NCI-H69 (cell line): Measurements from ENCODE around the gene TEAD3.

Experiments
- DNase-seq: peaks from one replicate; lab custom pipeline; 2025; lab: John Stamatoyannopoulos, UW

TEAD3 gene

DNA sequence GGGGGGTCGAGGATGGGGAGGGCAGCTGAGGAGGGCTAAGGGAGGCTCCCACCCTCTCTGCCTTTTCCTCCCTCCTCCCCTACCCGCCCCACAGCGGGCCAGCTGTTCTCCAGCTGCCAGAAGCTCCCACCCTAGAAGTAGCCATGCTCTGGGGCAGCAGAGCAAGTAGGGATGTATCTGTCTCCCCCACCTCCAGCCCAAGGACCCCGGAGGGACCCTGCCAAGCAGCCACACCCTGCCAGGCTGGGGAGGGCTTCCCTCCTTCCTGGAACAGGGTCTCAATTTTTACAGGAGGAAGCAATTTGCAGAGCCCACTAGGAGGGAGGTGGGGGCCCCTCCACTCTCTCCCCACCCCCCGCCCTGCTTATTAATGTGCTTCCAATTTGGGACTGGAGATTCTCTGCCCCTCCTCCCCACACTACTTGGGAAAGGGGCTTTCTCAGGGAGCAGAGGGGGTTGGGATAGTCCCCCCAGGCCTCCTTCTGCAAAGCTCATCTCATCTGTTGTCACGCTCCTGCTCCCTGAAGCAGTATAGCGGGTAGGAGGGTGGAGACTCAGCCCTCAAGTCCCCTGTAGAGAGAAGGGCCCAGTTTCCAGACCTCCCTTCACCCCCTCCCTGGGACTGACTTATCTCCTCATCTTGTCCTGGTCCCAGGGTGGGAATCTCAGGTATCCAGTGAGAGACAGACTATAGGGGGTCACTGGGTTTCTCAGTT is 4.5 kb downstream of the TEAD3 start:
- DNase-seq = no peak

DNA sequence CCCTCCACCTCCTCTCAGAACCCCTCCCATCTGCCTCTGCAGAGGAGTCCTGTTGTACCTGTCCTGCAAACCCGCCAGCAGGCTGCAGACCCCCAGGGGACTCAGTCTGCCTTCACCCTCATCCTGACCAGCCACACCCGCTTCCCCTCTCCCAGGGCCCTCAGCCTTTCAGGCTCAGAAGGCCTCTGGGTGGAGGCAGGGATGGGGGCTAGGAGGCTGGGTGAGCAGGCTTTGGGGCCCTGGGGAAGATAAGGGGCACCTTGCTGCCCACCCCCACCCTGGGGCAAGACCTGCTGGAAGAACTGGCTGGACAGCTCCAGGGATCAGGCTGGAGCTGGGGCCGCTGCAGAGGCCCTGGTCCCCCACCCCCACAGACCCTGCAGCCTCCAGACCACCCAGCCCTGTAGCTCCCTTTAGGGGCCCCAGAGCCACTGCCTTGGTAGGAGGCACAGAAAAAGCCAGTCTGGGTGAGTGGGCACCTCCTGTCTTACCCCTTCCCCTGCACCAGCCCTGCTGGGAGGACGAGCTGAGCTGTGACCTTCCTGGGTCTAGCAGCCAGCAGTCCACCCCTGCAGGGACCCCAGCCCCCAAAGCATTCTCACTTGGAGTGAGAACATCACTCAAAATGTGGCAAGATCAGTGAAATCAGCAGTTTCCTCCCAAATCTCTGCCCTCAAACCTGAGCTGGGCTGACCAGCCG is 5.2 kb downstream of the TEAD3 start:
- DNase-seq = peak; percentile 40

DNA sequence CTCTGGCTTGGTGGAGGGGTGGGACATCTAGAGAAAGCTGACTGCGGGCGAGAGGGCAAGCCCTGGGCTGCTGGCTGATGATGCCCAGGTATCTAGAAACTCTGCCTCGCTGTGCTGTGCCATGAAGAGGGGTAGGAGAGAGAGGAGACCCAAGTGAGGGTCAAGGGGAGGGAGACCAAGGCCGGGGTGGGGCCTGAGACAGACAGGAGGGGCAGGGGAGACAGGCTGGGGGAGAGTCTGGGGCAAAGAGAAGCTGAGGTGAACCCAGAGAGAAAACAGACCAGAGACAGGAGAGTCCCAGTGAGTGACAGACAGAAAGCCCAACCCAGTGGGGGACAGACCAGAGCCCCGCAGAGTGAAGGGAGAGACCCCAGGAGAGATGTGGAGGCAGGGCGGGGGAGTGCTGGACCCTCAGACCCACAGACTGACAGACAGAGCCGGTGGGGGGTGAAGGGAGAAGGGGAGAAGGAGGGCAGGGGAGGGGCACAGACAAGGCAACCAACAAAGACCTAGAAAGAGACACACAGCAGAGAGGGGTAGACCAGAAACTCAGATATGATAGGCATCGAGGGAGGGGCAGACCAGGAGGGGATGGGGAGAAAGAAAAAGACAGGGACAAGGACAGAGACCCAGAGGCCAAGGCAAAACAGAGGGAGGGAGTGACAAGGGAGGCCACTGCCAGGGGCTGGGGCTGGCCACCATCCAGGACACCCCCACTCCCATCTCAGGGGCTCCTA is 5.9 kb downstream of the TEAD3 start:
- DNase-seq = no peak

DNA sequence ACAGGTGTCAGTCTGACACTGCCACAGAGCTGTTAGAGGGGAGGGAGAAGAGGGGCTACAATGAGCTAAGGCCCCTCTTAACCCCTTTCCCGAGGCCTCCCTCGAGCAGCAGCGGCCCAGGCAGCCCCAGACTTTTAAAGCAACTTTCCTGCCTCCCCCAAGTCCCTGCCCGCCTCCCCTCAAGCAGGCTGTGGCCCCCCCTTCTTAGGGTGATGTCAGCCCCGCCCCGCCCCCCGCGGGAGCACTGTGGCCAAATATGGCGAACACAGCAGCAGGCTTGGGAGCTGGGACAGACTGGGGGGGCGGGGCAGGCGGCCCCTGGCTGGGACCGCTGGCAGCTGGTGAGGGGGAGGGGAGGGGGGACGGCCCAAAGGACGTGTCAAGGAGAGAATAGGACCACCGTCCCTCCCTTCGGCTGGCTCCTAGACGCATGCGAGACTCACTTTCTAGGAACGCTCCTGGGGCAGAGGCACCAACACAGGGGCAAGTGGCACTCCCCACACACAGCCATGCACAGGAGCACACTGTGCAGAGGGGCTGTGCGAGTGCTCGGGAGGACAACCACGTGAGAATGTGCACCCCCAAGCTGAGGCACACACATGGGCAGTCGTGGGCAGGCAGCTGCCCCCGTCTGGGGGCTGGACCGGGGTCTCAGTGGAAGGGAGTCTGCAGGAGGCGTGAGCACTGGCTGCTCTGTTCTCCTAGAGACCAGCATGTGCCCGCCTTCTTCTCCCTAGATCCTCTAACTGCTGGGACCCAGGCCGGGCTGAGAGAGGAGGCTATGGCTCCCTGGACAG is 6.7 kb downstream of the TEAD3 start:
- peak; percentile 83 for DNase-seq

DNA sequence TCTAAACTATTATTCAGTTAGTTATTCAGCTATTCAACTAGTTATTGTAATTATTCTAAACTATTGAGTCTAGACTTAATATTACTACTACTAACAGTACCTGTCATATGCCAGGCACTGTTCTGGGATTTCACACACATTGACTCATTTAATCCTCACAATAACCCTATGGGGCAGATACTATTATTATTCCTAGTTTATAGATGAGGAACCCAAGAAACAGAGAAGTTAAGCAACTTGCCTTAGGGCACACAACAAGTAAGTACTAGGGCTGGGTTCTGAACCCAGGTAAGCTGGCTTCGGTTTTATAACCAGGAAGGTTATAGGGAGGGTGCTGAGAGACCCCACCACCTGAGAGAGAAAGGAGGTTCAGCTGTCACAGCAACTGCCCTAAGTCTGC is 7.8 kb downstream of the TEAD3 start:
- DNase-seq = no peak

DNA sequence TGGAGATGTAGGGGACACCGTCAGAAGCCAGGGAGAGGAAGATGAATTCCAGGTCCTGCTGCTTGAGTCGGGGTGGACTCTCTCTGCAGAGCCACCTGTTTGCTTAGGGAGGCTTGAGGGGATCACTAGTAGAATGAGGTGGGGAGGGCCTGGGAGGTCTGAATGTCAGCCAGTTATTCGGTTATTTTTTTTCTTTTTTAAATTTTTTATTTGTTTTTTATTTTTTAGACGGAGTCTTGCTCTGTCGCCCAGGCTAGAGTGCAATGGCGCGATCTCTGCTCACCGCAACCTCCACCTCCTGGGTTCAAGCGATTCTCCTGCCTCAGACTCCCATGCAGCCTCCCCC is 8.4 kb downstream of the TEAD3 start:
- no peak for DNase-seq

DNA sequence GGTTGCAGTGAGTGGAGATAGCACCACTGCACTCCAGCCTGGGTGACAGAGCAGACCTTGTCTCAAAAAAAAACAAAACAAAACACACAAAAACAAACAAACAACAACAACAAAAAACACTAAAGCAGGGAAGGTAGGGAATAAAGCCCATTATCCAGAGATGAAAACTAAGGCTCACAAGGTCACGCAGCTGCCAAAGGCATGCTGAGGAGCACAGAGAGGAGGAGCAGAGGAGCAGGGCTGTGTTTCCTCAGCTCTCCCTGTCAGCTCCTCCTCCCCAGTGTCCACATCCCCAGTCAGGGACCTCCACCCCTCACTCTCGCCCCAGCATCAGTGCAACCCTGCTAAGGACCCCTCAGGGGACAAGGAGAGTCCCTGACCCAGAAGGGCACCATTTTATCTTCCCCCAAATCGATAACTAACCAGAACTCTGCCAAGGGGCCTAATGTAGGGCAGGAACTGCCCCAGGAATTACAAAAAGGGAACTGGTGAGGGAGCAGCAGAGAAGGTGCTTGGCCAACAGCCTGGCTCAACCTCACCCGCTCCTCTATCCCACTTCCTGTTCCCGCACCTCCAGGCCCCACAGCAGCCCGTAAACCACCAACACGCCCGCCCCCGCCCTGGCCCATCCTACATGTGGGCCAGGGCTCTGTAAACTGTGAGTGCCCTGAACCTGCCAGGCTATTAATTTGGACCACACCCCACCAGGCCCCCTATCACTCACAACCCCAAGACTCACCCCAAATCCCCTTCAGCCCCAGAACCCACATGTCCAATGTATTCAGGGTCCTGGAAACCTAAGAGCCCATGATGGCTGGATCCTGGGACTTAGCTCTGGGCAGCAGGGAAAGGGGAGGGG is 9.0 kb downstream of the TEAD3 start:
- no peak for DNase-seq

DNA sequence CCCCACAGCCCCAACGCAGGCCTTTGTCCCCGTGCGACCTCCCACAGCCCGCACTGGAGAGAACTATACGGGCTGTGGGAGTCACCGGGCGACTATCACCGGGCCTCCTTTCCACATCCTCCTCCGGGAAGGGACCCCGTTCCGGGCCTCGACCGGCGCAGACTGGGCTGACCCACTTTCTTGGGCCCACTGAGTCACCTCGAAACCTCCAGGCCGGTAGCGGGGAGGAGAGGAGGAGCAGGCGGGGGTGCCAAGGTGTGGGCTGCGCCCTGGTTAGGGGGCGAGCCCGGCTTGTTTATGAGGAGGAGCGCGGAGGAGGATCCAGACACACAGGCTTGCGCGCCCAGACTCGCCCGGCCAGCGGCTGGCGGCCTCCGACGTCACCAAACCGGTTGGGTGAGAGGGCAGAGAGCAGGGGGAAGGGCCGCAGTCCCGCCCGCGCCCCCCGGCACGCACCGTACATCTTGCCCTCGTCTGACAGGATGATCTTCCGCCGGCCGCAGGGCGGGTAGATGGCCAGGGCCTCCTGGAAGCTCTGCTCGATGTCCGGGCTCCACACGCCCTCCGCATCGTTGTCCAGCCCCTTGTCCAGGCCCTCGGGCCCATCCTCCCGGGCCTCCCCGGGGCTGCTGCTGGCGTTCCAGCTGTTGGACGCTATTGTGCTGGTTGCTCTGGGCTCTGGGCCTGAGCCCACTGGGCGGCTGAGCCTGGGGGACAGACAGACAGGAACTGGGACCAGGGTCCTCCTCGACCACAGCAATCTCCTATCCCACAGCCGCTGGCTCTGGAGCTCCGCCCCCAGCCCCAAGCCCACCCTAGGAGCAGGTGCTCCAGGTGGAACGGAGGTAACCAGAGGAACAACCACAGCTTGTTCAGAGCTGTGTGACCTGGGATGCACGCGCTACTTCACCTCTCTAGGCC is 10.6 kb downstream of the TEAD3 start:
- no peak for DNase-seq

DNA sequence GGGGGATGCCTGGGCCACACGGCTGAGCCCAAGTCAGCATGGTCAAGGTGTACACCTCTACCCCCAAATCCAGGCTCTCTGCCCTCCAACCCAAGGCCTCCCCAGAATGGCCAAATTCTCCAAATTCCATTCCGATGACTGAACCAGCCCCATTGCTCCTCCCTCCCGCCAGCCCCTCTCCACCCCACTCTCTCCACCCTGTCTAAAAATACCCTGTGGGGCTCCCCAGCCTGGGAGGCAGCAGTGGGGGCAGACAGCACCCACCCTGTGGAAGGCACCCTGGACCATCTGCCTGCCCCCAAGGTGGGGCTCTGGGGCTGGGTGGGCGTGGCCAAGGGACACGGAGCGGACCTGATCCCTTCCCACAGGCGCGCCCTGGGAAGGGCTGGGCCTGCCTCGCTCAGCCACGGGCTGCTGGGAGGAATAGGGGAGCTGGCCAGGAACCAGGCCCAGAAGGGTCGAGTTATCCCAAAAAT is 11.4 kb downstream of the TEAD3 start:
- no peak for DNase-seq

DNA sequence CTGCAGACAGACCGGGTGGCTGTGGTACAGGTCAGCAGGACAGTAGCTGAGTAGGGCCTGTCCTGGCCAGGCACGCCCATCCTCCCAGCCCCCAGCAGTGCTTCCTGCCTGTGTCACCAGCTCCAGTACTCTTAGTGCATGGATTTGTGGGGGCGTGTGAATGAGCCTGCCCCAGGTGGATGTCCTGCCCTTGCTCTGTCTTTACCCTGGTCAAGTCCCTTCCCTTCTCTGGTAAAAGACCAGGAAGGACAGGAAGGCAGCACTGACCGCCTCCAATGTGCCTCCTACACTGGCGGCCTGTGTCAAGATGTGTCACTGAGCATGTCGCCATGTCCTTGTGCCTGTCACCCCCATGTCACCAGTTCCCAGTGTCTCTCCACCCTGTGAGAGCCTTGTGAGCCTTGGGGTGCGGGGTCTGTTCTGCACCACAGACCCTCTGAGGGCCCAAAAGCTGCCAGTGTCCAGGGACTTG is 11.9 kb downstream of the TEAD3 start:
- no peak for DNase-seq

DNA sequence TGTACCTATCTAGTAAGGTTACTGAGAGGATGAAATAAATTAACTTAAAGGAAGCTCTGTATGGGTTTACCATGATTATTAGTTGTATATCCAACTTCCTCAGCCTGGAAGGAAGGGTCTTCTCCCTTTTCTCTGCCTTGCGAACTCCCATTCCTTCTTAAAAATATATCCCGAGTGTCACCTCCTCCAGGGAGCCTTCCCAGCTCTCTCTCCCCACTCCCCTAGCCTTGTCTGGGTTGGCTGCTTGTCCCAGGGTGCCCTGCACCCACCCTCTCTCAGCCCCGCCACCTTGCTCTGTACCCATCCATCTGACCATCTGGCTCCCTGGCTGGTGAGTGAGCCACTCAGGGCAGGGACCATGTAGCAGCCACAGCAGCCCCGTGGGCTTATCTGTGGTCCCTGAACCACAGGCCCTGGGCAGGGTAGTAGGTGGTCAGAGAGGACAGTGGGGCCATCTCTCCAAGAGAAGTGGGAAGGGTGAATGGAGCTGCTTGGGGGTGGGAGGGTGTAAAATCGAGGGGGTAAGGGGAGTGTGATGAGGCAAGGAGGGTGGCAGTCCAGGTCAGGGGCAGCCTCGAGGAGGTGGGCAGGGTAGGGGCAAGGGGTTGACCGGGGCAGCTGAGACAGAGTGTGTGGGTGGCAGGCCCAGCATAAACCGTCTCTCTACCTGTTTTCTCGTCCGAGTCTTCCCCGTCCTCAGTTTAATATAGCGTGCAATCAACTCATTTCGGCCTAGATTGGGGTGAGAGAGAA is 12.8 kb downstream of the TEAD3 start:
- DNase-seq = no peak

DNA sequence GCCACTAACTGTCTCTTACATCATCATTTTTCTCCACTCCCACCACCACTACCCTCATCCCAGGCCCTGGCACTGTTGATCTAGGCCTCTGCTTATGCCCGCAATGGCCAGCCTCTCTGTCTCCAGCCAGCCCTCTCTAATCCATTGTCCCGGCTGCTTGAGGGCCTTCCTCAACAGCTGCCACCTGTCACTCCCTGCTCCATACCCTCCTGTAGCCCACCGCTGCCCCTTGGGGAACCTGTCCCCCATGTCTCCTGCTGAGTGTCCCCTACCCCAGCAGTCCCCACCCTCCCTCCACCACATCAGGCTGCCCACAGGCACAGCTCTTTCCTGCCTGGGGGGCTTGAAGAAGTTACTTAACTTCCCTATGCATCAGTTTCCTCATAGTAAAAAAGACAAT is 13.4 kb downstream of the TEAD3 start:
- no peak for DNase-seq

DNA sequence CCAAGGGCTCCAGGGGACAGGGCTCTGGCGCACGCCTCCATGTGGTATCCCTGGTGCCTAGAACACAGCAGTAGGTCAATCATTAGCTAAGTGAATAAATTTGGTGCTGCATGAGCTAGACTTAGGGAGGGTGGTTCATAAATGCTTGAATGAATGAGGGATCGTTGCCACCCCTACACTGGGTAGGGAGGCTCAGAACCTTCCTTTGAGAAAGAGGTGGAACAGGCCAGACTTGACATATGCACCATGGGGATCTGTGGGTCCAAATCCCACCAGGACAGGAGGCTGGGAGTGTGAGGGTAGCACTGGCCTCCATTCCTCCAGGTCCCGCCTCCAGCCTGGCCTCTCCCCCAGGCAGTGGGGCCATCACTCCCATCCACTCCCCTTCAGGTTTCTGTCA is 13.8 kb downstream of the TEAD3 start:
- no peak for DNase-seq

DNA sequence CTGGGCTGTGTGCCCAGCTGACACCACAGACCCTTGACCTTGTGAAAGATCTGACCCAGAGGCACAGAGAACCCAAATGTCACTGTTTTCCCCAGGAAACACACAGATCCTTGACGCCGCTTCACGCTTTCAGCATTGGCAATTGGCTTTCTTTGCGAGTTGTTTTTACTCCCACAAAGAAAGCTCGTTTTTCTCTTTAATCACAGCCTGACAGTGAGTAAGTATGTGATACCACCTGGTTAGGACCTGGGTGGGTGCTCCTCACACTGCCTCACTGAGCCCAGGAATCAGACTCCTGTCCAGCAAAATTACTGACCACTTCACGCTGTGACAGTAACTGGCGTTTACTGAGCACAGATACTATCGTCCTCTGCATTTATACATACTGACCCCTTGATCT is 15.7 kb downstream of the TEAD3 start:
- no peak for DNase-seq

DNA sequence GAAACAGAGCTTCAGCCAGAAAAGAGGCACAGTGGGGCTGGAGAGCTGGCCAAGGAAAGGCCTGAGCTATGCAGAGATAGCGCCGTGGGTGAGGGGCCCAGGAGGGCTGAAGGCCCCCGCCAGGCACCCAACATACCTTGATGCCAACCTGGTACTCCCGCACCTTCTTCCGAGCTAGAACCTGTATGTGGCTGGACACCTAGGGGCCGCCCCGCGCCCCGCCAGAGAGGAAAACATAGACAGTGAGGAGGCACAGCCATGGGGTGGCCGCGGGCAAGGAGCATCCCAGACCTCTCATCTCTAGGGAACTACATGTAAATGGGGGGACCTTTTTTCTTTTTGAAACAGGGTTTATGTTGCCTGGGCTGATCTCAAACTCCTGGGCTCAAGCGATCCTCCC is 16.7 kb downstream of the TEAD3 start:
- no peak for DNase-seq

DNA sequence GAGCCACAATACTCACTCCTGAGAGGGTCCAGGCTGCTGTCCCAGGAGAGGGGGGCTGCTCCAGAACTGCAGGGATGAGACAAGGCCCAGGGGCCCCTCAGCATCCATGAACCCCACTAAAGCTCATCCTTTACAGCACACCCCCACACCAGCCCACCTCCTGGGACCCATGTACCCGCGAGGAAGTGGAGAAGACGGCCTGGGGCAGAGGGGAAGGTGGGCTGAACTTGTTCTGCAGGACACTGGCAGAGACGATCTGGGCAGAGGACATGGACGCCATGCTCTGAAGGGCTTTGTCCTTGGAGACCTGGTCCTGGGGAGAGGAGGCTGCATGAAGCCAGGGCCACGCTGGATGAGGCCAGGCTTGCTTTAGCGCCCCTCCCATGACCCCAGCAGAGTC is 18.6 kb downstream of the TEAD3 start:
- DNase-seq = no peak

DNA sequence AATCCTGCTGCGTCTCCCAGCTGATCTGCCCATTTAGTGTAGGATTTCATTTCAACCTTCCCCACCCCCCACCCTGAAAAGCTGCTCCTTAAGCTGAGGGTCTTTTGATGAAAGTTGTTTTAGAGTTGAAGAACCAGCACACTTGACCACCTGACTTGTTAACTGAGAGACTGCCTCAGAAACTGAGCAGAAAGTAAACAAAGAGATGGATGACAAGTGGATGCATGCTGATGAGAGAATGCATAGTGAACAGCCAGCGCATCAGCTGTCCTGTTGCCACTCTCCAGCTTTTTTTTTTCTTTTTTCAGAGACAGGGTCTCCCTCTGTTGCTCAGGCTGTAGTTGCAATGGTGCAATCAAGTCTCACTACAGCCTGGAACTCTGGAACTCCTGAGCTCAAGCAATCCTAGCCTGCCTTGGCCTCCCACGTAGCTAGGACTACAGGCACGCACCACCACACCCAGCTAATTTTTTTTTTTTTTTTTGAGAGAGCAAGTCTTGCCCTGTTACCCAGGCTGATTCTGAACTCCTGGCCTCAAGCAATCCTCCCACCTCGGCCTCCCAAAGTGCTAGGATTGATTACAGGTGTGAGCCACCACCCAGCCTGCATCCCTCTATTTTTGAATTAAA is 19.2 kb downstream of the TEAD3 start:
- peak; percentile 36 for DNase-seq

DNA sequence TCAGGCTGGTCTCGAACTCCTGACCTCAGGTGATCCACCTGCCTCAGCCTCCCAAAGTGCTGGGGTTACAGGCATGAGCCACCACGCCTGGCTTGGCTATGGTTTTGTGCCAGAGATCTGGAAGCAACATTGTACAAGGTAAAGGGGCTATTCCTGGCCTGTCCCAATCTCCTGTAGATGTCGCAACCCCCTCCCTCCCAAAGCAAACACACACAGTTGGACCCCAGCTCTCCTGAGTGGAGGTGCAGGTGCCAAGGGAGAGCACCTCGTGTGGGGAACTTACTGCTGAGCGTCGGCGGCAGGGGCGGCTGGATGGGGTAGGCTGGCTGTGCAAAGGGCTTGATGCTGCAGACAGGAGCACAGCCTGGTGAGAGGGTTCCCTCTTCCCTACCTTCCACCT is 19.9 kb downstream of the TEAD3 start:
- DNase-seq = peak; percentile 39

DNA sequence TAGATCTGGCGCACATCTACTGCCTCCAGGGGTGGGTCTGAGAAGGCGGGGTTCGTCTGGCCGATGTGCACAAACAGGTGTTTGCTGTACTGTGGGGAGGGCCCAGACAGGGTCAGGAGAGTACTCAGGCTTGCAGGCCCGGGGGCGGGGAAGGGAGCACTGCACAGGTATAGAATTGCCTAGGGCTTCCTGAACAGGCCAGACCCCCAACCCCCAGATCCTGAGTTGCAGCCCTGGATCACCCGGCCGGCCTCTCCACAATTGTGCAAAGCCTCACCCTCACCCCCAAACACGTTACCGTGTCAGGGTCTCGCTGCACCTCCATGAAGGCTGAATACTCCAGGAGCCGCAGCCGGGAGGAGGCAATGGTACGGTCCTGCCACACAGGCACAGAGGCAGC is 20.9 kb downstream of the TEAD3 start:
- DNase-seq = no peak
